Measurements from ENCODE around the gene DPYSL4.

- no peak for TF ChIP-seq CTCF (IDR thresholded peaks at IDR 0.05)
- TF ChIP-seq EZH2phosphoT487 (IDR thresholded peaks at IDR 0.05), result no peak
Observed at GRCh38 chr10:132230557-132231210, 43.9 kb downstream of the DPYSL4 start.
